ENCODE measurements around the gene GCNA.

DNA sequence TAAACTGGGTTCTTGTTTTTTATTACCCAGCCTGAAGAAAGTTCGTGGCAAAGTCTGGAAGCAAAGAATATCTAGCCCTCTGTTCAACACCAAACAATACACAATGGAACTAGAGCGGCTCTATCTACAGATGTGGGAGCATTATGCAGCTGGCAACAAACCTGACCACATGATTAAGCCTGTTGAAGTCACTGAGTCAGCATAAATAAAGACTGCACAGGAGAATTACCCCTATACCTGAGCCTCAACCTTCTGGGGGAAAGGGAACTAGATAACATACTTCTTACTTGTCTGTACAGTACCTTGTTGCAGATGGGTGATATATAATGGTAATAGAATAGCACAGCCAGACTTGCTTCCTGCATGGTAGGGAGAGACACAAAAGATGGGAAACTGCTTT, 4.6 kb upstream of the GCNA start:
- TF ChIP-seq, protein P1, sequence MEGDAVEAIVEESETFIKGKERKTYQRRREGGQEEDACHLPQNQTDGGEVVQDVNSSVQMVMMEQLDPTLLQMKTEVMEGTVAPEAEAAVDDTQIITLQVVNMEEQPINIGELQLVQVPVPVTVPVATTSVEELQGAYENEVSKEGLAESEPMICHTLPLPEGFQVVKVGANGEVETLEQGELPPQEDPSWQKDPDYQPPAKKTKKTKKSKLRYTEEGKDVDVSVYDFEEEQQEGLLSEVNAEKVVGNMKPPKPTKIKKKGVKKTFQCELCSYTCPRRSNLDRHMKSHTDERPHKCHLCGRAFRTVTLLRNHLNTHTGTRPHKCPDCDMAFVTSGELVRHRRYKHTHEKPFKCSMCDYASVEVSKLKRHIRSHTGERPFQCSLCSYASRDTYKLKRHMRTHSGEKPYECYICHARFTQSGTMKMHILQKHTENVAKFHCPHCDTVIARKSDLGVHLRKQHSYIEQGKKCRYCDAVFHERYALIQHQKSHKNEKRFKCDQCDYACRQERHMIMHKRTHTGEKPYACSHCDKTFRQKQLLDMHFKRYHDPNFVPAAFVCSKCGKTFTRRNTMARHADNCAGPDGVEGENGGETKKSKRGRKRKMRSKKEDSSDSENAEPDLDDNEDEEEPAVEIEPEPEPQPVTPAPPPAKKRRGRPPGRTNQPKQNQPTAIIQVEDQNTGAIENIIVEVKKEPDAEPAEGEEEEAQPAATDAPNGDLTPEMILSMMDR (IDR thresholded peaks at IDR 0.05): no peak
- no peak for TF ChIP-seq POLR2A (IDR thresholded peaks at IDR 0.05)
- TF ChIP-seq POLR2AphosphoS5 (IDR thresholded peaks at IDR 0.05; ENCODE audit: insufficient read depth in 1 of 2, low read depth in 1 of 2): no peak
